Nephron (organoid): ENCODE measurements around the gene AFF3.

ENCODE experiments used
- H3K27ac Mint-ChIP-seq, 3 experiments: 2 replicates each; pipeline ENCODE4 v1.8.0; 2020; ENCODE audit warnings: mixed read lengths in 3 of 3, mild to moderate bottlenecking in 2 of 3, moderate library complexity in 1 of 3
- H3K27me3 Mint-ChIP-seq: 2 replicates; pipeline ENCODE4 v1.8.0; 2021; ENCODE audit warnings: low read depth, mild to moderate bottlenecking, moderate library complexity, mixed read lengths
- H3K36me3 Mint-ChIP-seq: 2 replicates; pipeline ENCODE4 v1.8.0; 2020; ENCODE audit warnings: low read depth, mixed read lengths
- H3K4me1 Mint-ChIP-seq: 2 replicates; pipeline ENCODE4 v1.8.0; 2020; ENCODE audit warnings: mixed read lengths
- H3K4me3 Mint-ChIP-seq, 3 experiments: 2 replicates each; pipeline ENCODE4 v1.8.0; 2020; ENCODE audit warnings: mild to moderate bottlenecking in 3 of 3, mixed read lengths in 3 of 3, moderate library complexity in 2 of 3
- H3K9me3 Mint-ChIP-seq: 2 replicates; pipeline ENCODE4 v1.8.0; 2020; ENCODE audit warnings: mixed read lengths
- TF ChIP-seq, protein P1 (sequence below), 3 experiments: fragments of 200-600 bp; sonication (generic); IDR thresholded peaks; one replicate each; pipeline ENCODE4 v1.5.0; 2021; ENCODE audit warnings: antibody characterized with exemption in 3 of 3; ENCODE audit not compliant: unreplicated experiment in 3 of 3

AFF3 gene

DNA sequence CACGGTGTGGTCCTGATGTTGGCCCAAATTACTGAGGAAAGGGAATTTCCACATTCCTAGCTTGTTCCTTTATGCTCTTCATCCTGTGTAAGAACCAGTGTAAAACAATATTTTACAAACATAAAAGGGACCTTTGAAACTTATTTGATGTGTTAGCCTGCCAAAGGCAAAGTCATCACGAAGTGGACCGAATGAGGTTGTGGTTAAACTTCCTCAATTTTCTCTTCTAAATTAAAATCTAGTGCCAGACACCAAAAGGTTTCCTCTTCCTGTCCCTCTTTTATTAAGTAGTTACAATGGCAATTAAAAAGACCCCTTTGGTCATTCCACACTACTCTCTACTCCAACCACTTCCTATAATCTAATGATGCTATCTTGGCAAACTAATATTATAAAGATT lies 279.8 kb downstream of the AFF3 start:
- Mint-ChIP-seq H3K27me3 (no peaks in the 10 kb centered on the region), H3K9me3 (no peaks in the 10 kb centered on the region), H3K36me3 (peaks cover 18% of the 10 kb centered on the region), H3K27ac (peak overlapping the region; percentile 52 to 81 (median 76)), H3K4me1 (peaks cover 74% of the 10 kb centered on the region), H3K4me3 (no peak overlapping the region)
- TF ChIP-seq, protein P1, sequence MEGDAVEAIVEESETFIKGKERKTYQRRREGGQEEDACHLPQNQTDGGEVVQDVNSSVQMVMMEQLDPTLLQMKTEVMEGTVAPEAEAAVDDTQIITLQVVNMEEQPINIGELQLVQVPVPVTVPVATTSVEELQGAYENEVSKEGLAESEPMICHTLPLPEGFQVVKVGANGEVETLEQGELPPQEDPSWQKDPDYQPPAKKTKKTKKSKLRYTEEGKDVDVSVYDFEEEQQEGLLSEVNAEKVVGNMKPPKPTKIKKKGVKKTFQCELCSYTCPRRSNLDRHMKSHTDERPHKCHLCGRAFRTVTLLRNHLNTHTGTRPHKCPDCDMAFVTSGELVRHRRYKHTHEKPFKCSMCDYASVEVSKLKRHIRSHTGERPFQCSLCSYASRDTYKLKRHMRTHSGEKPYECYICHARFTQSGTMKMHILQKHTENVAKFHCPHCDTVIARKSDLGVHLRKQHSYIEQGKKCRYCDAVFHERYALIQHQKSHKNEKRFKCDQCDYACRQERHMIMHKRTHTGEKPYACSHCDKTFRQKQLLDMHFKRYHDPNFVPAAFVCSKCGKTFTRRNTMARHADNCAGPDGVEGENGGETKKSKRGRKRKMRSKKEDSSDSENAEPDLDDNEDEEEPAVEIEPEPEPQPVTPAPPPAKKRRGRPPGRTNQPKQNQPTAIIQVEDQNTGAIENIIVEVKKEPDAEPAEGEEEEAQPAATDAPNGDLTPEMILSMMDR (IDR thresholded peaks at IDR 0.05; ENCODE audit: unreplicated experiment in 3 of 3) = no peak

DNA sequence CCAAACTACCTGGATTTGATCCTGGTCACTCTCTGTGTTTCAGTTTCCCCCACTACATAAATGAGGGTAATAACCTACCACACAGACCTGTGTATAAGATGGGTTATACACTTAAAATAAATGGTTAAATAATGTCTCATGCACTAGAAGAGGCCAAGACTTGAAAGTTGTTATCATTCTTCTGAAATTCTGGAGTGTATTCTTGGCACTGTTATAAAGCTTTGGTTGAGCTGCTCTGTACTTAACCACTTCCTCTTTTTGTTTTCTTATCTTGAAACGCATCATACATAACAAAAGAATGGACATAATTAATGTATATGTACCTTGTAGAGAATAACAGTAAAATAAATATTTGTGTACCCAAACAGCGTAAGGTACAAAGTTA lies 281.0 kb downstream of the AFF3 start:
- Mint-ChIP-seq H3K27ac (peak overlapping the region in 2 of 3 experiments; percentile 76 to 81), H3K36me3 (peaks cover 17% of the 10 kb centered on the region), H3K27me3 (no peaks in the 10 kb centered on the region), H3K4me1 (peaks cover 73% of the 10 kb centered on the region), H3K4me3 (no peak overlapping the region), H3K9me3 (no peaks in the 10 kb centered on the region)
- TF ChIP-seq, protein P1 (IDR thresholded peaks at IDR 0.05; ENCODE audit: unreplicated experiment in 3 of 3) = no peak

DNA sequence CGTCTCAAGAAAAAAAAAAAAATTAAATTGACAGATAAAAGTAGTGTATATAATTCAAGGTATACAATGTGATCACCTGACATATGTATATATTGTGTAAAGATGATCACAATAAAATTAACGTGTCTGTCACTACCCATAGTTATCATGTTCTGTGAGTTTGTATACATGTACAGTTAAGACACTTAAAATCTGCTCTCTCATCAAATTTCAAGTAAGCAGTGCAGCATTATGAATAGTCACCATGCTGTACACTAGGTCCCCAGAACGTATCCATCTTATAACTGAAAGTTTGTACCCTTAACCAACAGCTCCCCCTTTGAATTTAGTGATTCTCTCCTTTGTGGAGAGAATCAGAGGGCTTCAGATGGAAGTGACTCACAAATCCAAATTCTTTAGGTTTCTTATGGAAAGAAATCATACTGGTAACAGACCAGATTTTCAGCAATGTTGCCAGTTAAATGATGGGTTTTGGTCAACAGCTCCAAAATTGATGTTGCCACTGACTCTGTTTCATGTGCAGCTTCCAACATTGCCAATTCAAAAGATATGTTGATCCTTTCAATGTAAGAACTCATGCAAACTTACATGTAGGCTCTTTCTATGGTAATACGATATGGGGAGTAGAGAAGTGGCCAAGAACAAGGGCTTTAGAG lies 281.5 kb downstream of the AFF3 start:
- TF ChIP-seq, protein P1 (IDR thresholded peaks at IDR 0.05; ENCODE audit: unreplicated experiment in 3 of 3) = no peak
- peak overlapping the region in 2 of 3 experiments; percentile 76 to 81 for H3K27ac Mint-ChIP-seq
- H3K4me3 Mint-ChIP-seq = no peak overlapping the region
- H3K4me1 Mint-ChIP-seq = peaks cover 76% of the 10 kb centered on the region
- no peaks in the 10 kb centered on the region for H3K27me3 Mint-ChIP-seq
- peaks cover 22% of the 10 kb centered on the region for H3K36me3 Mint-ChIP-seq
- H3K9me3 Mint-ChIP-seq = no peaks in the 10 kb centered on the region

DNA sequence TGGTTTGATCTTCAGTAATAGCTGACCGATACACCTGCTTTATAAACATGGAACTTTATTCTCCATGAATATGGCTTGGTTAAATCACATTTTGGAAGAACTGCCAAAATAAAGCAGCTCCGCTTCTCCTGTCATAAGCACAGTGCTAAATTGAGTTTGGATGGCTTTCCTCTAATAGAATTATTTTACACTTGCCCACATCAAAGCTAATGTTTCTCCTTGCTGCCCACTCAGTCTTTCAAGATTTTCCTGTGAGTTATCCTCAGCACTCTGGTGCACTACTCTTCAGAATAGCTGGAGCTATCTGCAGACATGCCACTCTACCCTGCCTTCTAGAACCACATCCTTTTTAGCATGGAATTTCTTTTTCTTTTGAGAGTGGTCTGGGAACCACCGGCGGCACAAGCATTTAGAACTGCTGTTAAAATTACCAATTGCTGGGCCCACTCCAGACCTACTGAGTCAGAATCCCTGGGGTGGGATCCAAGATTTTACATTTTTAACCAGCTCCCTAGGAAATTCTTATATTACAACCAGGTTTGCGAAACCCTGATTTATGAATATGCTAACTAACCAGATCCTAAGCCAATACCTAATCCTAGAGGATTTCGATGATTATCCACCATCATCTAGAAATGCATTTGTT lies 283.3 kb downstream of the AFF3 start:
- Mint-ChIP-seq H3K36me3 (peaks cover 28% of the 10 kb centered on the region), H3K27ac (peak overlapping the region in 2 of 3 experiments; percentile 80 to 85), H3K4me3 (no peak overlapping the region), H3K4me1 (peaks cover 68% of the 10 kb centered on the region), H3K27me3 (no peaks in the 10 kb centered on the region), H3K9me3 (peaks cover 3% of the 10 kb centered on the region)
- TF ChIP-seq, protein P1 (IDR thresholded peaks at IDR 0.05; ENCODE audit: unreplicated experiment in 3 of 3) = no peak

DNA sequence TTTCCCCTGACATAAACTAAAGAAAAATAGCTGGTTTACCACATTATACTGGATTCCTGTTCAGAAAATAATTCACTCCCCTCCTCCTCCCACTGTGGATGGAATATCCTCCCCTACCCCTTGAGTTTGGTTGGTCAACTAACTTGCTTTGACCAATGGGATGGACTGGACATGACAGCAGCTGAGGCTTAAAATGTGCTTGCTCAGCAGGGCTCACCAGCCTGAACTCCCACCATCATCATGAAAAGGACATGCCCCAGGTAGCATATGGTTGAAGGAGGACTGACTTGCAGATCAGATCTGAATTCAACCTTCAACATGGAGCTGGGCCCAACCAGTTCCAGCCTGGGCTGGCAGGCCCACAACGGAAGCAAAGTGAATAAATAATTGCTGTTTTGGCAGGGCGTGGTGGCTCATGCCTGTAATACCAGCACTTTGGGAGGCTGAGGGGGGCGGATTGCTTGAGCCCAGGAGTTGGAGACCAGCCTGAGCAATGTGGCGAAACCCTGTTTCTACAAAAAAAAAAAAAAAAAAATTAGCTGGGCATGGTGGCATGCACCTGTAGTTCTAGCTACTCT lies 284.4 kb downstream of the AFF3 start:
- H3K9me3 Mint-ChIP-seq = peaks cover 3% of the 10 kb centered on the region
- H3K27ac Mint-ChIP-seq = peak overlapping the region; percentile 70 to 85 (median 71)
- H3K27me3 Mint-ChIP-seq = no peaks in the 10 kb centered on the region
- peaks cover 30% of the 10 kb centered on the region for H3K36me3 Mint-ChIP-seq
- peaks cover 62% of the 10 kb centered on the region for H3K4me1 Mint-ChIP-seq
- H3K4me3 Mint-ChIP-seq = peak overlapping the region in 1 of 3 experiments; percentile 31
- TF ChIP-seq, protein P1 (IDR thresholded peaks at IDR 0.05; ENCODE audit: unreplicated experiment in 3 of 3) = no peak
